Liver (tissue), 9 donors: ENCODE measurements around the gene CADM2. TPM values are rescaled to one million over a fixed set of nuclear protein-coding genes. Genes with fewer than 3 reads are reported as not detected.

ENCODE experiments used
- DNase-seq: peaks from one replicate; pipeline ENCODE4 v3.0.0-alpha.2; 2017; ENCODE audit warnings: low spot score
- H3K27ac ChIP-seq, 2 donors: one replicate each; pipeline ENCODE4 v1.7.0; 2013; ENCODE audit warnings: inconsistent platforms in 2 of 2, low read length in 2 of 2, control low read depth in 1 of 2, low read depth in 1 of 2, mild to moderate bottlenecking in 1 of 2
- H3K27me3 ChIP-seq, 4 donors: one replicate each; pipeline versions ENCODE4 v1.6.1 to v1.7.0; 2013; ENCODE audit warnings: low read length in 3 of 4, inconsistent platforms in 1 of 4, mild to moderate bottlenecking in 1 of 4, moderate library complexity in 1 of 4; ENCODE audit not compliant: control insufficient read depth in 4 of 4, insufficient read depth in 4 of 4
- H3K36me3 ChIP-seq, 4 donors: one replicate each; pipeline versions ENCODE4 v1.6.1 to v1.7.0; 2013; ENCODE audit warnings: low read length in 3 of 4, mild to moderate bottlenecking in 3 of 4, low read depth in 1 of 4, moderate library complexity in 1 of 4; ENCODE audit not compliant: control insufficient read depth in 4 of 4, insufficient read depth in 3 of 4
- H3K4me1 ChIP-seq, 4 donors: one replicate each; pipeline versions ENCODE4 v1.6.1 to v1.7.0; 2013; ENCODE audit warnings: low read length in 3 of 4, mild to moderate bottlenecking in 3 of 4, moderate library complexity in 1 of 4; ENCODE audit not compliant: control insufficient read depth in 4 of 4, insufficient read depth in 4 of 4
- H3K4me3 ChIP-seq, 3 donors: one replicate each; pipeline versions ENCODE4 v1.6.1 to v1.7.0; 2013; ENCODE audit warnings: low read length in 3 of 3, control low read depth in 1 of 3, low read depth in 1 of 3, mild to moderate bottlenecking in 1 of 3
- H3K9ac ChIP-seq, 2 donors: one replicate each; pipeline ENCODE4 v1.7.0; 2013; ENCODE audit warnings: low read length in 2 of 2, mild to moderate bottlenecking in 2 of 2, moderate library complexity in 2 of 2, control low read depth in 1 of 2, low read depth in 1 of 2
- H3K9me3 ChIP-seq, 4 donors: one replicate each; pipeline versions ENCODE4 v1.6.1 to v1.7.0; 2013; ENCODE audit warnings: low read length in 3 of 4; ENCODE audit not compliant: control insufficient read depth in 4 of 4
- EGR1 ChIP-seq, 2 donors: IDR thresholded peaks; 2 replicates each; pipeline ENCODE4 v1.6.1; 2016 to 2018; ENCODE audit warnings: antibody characterized with exemption in 2 of 2, low read depth in 2 of 2
- FOXA1 ChIP-seq: IDR thresholded peaks from 2 replicates; pipeline ENCODE4 v1.6.1; 2016; ENCODE audit warnings: antibody characterized with exemption
- FOXA2 ChIP-seq: IDR thresholded peaks from 2 replicates; pipeline ENCODE4 v1.6.1; 2016; ENCODE audit warnings: antibody characterized with exemption
- GABPA ChIP-seq, 2 donors: IDR thresholded peaks in 1 of 2; conservative IDR thresholded peaks in 1 of 2; 2 replicates each; pipeline ENCODE4 v1.6.1; 2016; ENCODE audit warnings: antibody characterized with exemption in 2 of 2, mild to moderate bottlenecking in 1 of 2, moderate library complexity in 1 of 2
- HNF4A ChIP-seq, 2 donors: conservative IDR thresholded peaks; 2 replicates each; pipeline ENCODE4 v1.6.1; 2016; ENCODE audit warnings: antibody characterized with exemption in 2 of 2, mild to moderate bottlenecking in 2 of 2
- HNF4G ChIP-seq: IDR thresholded peaks from 2 replicates; pipeline ENCODE4 v1.6.1; 2016; ENCODE audit warnings: antibody characterized with exemption
- JUND ChIP-seq, 2 donors: IDR thresholded peaks; 2 replicates each; pipeline ENCODE4 v1.6.1; 2016; ENCODE audit warnings: antibody characterized with exemption in 2 of 2
- MAX ChIP-seq: IDR thresholded peaks from 2 replicates; pipeline ENCODE4 v1.6.1; 2016; ENCODE audit warnings: antibody characterized with exemption
- NR2F2 ChIP-seq: IDR thresholded peaks from 2 replicates; pipeline ENCODE4 v1.6.1; 2016; ENCODE audit warnings: antibody characterized with exemption
- RAD21 ChIP-seq, 2 donors: IDR thresholded peaks; 2 replicates each; pipeline ENCODE4 v1.6.1; 2016; ENCODE audit warnings: antibody characterized with exemption in 2 of 2, mild to moderate bottlenecking in 2 of 2
- REST ChIP-seq: IDR thresholded peaks from 2 replicates; pipeline ENCODE4 v1.6.1; 2016; ENCODE audit warnings: antibody characterized with exemption, mild to moderate bottlenecking
- RXRA ChIP-seq, 2 donors: IDR thresholded peaks; 2 replicates each; pipeline ENCODE4 v1.6.1; 2017 to 2018; ENCODE audit warnings: antibody characterized with exemption in 2 of 2, mild to moderate bottlenecking in 1 of 2
- SP1 ChIP-seq: IDR thresholded peaks from 2 replicates; pipeline ENCODE4 v1.6.1; 2018; ENCODE audit warnings: antibody characterized with exemption, mild to moderate bottlenecking
- TAF1 ChIP-seq: conservative IDR thresholded peaks from 2 replicates; pipeline ENCODE4 v1.6.1; 2016; ENCODE audit warnings: antibody characterized with exemption, mild to moderate bottlenecking
- YY1 ChIP-seq: IDR thresholded peaks from 2 replicates; pipeline ENCODE4 v1.6.1; 2016; ENCODE audit warnings: antibody characterized with exemption, mild to moderate bottlenecking
- ZBTB33 ChIP-seq: IDR thresholded peaks from 2 replicates; pipeline ENCODE4 v1.6.1; 2016; ENCODE audit warnings: antibody characterized with exemption
- WGBS: extraction: QIAGEN DNeasy Blood & Tissue Kit; methylation state at CpG from one replicate; pipeline ENCODE4 v1.1.7; 2013; 5-methylcytosine and 5-hydroxymethylcytosine counted together
- polyA plus RNA-seq, 2 donors: library from polyadenylated mRNA; stranded (reverse) in 1 of 2; unstranded in 1 of 2; fragments of 200-250 nt in 1 of 2; fragments of >200 nt in 1 of 2; fragmentation: Nextera tagmentation in 1 of 2; extraction: Ambion mirVana in 1 of 2; gene quantifications; one replicate each; pipeline versions ENCODE4 v1.2.1 to v1.2.3, GENCODE V29; 2013 to 2015
- total RNA-seq, 2 donors: library from RNA; depleted of rRNA; stranded (reverse); fragments of >200 nt; gene quantifications; one replicate each; pipeline ENCODE4 v1.2.3, GENCODE V29; 2014
- TF ChIP-seq, protein P1 (sequence below): fragments of 150-350 bp; IDR thresholded peaks from 2 replicates; pipeline ENCODE4 v1.5.1; 2017; ENCODE audit warnings: improper control_type of control experiment, low read depth, low read length; ENCODE audit not compliant: missing input control
- TF ChIP-seq, protein P2 (sequence below): IDR thresholded peaks from 2 replicates; pipeline ENCODE4 v1.6.1; 2016; ENCODE audit warnings: antibody characterized with exemption
- donor health status: healthy.
- donor health status: healthy.
- donor health status: healthy.
- donor health status: healthy.
- donor health status: healthy.

CADM2 gene
- total and polyA plus RNA-seq, 4 donors: 0.35 to 0.92 (median 0.51) TPM

DNA sequence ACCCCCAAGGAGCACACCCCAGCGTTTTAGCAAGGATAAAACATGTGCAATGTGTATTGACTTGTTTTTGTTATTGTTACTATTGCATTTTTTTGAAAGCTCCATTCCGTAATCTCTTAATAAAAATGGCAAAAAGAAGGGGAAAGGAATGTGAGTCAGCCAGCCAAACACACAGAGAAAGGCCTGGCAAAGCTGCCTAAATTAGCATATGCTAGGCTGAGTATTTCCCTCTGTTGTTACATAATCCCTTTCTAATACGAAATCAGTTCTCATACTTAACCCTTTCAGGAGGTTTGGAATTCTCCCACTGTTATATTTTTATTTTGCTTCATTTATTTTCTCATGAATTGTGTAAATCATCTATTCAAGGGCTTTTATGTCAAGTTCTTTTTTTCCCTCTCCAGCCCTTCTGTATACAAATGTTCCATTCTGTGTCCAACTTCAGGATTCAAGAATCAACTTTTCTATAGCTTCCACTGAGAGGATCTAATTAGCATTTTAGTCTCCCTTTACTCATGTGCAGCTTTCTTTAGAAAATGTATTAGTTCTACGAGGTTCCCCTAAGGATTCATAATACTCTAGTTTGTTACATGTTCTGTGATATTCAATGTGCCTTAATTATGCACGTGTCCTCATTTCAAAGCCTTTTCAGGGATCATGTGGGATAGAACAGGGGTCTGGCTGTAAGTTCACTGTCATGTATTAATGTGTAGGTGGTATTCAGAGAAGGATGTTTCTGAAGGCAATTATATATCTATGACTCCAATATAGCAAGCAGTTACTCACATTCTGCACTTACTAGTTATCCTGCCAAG, 9.2 kb downstream of the CADM2 start:
- DNase-seq: no peak
- 38% methylated on average over 5 of the region's 5 CpGs for WGBS

More for the DNA sequence above, 9.2 kb downstream of the CADM2 start:
- H3K36me3 ChIP-seq: no peaks in the 10 kb centered on the region
- no peak for TF ChIP-seq GABPA (IDR thresholded peaks at IDR 0.05 in 1 of 2, conservative IDR thresholded peaks at IDR 0.05 in 1 of 2)
- TF ChIP-seq NR2F2: no peak
- TF ChIP-seq REST: no peak
- TF ChIP-seq YY1: no peak
- no peak for TF ChIP-seq FOXA2
- no peak for TF ChIP-seq JUND (IDR thresholded peaks at IDR 0.05)
- TF ChIP-seq EGR1 (IDR thresholded peaks at IDR 0.05; ENCODE audit: low read depth in 2 of 2): no peak
- no peak for TF ChIP-seq SP1
- no peak for TF ChIP-seq RAD21 (IDR thresholded peaks at IDR 0.05)
- no peak for TF ChIP-seq HNF4A (conservative IDR thresholded peaks at IDR 0.05)
- TF ChIP-seq HNF4G: no peak
- TF ChIP-seq ZBTB33: no peak
- TF ChIP-seq, protein P1, sequence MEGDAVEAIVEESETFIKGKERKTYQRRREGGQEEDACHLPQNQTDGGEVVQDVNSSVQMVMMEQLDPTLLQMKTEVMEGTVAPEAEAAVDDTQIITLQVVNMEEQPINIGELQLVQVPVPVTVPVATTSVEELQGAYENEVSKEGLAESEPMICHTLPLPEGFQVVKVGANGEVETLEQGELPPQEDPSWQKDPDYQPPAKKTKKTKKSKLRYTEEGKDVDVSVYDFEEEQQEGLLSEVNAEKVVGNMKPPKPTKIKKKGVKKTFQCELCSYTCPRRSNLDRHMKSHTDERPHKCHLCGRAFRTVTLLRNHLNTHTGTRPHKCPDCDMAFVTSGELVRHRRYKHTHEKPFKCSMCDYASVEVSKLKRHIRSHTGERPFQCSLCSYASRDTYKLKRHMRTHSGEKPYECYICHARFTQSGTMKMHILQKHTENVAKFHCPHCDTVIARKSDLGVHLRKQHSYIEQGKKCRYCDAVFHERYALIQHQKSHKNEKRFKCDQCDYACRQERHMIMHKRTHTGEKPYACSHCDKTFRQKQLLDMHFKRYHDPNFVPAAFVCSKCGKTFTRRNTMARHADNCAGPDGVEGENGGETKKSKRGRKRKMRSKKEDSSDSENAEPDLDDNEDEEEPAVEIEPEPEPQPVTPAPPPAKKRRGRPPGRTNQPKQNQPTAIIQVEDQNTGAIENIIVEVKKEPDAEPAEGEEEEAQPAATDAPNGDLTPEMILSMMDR: no peak
- TF ChIP-seq RXRA (IDR thresholded peaks at IDR 0.05): no peak
- TF ChIP-seq, protein P2, sequence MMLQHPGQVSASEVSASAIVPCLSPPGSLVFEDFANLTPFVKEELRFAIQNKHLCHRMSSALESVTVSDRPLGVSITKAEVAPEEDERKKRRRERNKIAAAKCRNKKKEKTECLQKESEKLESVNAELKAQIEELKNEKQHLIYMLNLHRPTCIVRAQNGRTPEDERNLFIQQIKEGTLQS: no peak
- no peak for TF ChIP-seq MAX
- no peak for TF ChIP-seq FOXA1
- TF ChIP-seq TAF1: no peak
- H3K9ac ChIP-seq: no peak overlapping the region
- H3K27ac ChIP-seq: no peak overlapping the region
- H3K9me3 ChIP-seq: no peaks in the 10 kb centered on the region
- H3K4me3 ChIP-seq: no peak overlapping the region
- peaks cover 0 to 4% (median 1%) of the 10 kb centered on the region in 4 donors for H3K27me3 ChIP-seq
- H3K4me1 ChIP-seq: no peaks in the 10 kb centered on the region
